Panc1 (cell line): ENCODE measurements around the gene PDE4B. TPM values are rescaled to one million over a fixed set of nuclear protein-coding genes. Genes with fewer than 3 reads are reported as not detected.

ENCODE experiments used
- ATAC-seq: fragments of 200-7000 bp; cut with Tn5 transposase; 2 replicates; pipeline ENCODE4 v1.9.1; 2020; ENCODE audit warnings: mild to moderate bottlenecking, moderate library complexity
- BruUV-seq: library from RNA; stranded (reverse); fragments of 400-500 nt; replicated peaks from 2 replicates; lab custom pipeline; 2021; lab: Mats Ljungman, UMichigan
- CTCF ChIA-PET: fragments of 300-600 bp; sonication (Branson Sonifier 250); formaldehyde crosslinking; loops from one replicate; lab custom pipeline; 2022; ENCODE audit warnings: antibody characterized with exemption; lab: Charles Lee
- POLR2A ChIA-PET: fragments of 300-600 bp; sonication (Branson Sonifier 250); formaldehyde crosslinking; loops from one replicate; lab custom pipeline; 2022; ENCODE audit warnings: antibody characterized with exemption; lab: Charles Lee
- DNase-seq: peaks from one replicate; pipeline ENCODE4 v3.0.0-alpha.2; 2010; ENCODE audit warnings: low read depth, low spot score
- H3K27ac ChIP-seq: 2 replicates; pipeline ENCODE4 v1.5.1; 2011; ENCODE audit warnings: mild to moderate bottlenecking, low read length, inconsistent platforms
- H3K27me3 ChIP-seq: fragments of 200-500 bp; sonication (Bioruptor generic); 2 replicates; pipeline ENCODE4 v1.6.0; 2014; ENCODE audit warnings: low read length, inconsistent platforms; ENCODE audit not compliant: control insufficient read depth, insufficient read depth
- H3K36me3 ChIP-seq: fragments of 200-500 bp; sonication (Bioruptor generic); 2 replicates; pipeline ENCODE4 v1.5.1; 2014; ENCODE audit warnings: inconsistent platforms, mild to moderate bottlenecking, low read length, moderate library complexity; ENCODE audit not compliant: control insufficient read depth, insufficient read depth
- H3K4me1 ChIP-seq: 2 replicates; pipeline ENCODE4 v1.5.1; 2011; ENCODE audit warnings: inconsistent platforms, mild to moderate bottlenecking, low read length, moderate library complexity; ENCODE audit not compliant: control insufficient read depth, insufficient read depth
- H3K4me3 ChIP-seq, 2 experiments: 2 replicates each; pipeline ENCODE4 v1.5.1; 2011 to 2012; ENCODE audit warnings: low read depth in 2 of 2, low read length in 2 of 2, mild to moderate bottlenecking in 2 of 2, inconsistent platforms in 1 of 2, moderate library complexity in 1 of 2
- H3K9me3 ChIP-seq: fragments of 200-500 bp; sonication (Bioruptor generic); 2 replicates; pipeline ENCODE4 v1.5.1; 2014; ENCODE audit warnings: low read depth, mild to moderate bottlenecking, inconsistent platforms, low read length, moderate library complexity; ENCODE audit not compliant: control insufficient read depth, insufficient read depth
- POLR2AphosphoS5 ChIP-seq: IDR thresholded peaks from 2 replicates; pipeline ENCODE4 v1.6.1; 2012; ENCODE audit warnings: mild to moderate bottlenecking, low read depth, low read length, moderate library complexity
- SIN3A ChIP-seq: IDR thresholded peaks from 2 replicates; pipeline ENCODE4 v1.6.1; 2012; ENCODE audit warnings: low read depth, mild to moderate bottlenecking, low read length, moderate library complexity, borderline replicate concordance; ENCODE audit not compliant: insufficient read depth
- TCF7L2 ChIP-seq: IDR thresholded peaks from 2 replicates; pipeline ENCODE4 v1.6.1; 2011; ENCODE audit warnings: mild to moderate bottlenecking, low read depth, low read length, inconsistent platforms
- in situ Hi-C: cut with HindIII; loops from 2 replicates; pipeline ENCODE4 v1.10.0; 2016; ENCODE audit warnings: low sequenced_read_pairs, low pct_unique_long_range_greater_than_20kb
- intact Hi-C: fragments of 100-400 bp; cut with micrococcal nuclease; formaldehyde crosslinking; loops from one replicate; pipeline ENCODE4 v1.10.0; 2022; ENCODE audit not compliant: unreplicated experiment
- total RNA-seq: library from RNA; stranded (reverse); gene quantifications from one replicate; pipeline ENCODE4 v1.2.1, GENCODE V29; 2021; ENCODE audit not compliant: unreplicated experiment
- TF ChIP-seq, protein P1 (sequence below), 2 experiments: IDR thresholded peaks; 2 replicates each; pipeline ENCODE4 v1.6.1; 2011 to 2012; ENCODE audit warnings: low read depth in 2 of 2, control low read depth in 1 of 2, low read length in 1 of 2, mild to moderate bottlenecking in 1 of 2, moderate library complexity in 1 of 2; ENCODE audit not compliant: insufficient read depth in 1 of 2
- TF ChIP-seq, protein P2 (sequence below): fragments of 450-650 bp; IDR thresholded peaks from 2 replicates; pipeline ENCODE4 v1.5.1; 2017; ENCODE audit warnings: mild to moderate bottlenecking

The PDE4B gene
- total RNA-seq, 1 experiment from 2014 or later: 0.26 TPM

DNA sequence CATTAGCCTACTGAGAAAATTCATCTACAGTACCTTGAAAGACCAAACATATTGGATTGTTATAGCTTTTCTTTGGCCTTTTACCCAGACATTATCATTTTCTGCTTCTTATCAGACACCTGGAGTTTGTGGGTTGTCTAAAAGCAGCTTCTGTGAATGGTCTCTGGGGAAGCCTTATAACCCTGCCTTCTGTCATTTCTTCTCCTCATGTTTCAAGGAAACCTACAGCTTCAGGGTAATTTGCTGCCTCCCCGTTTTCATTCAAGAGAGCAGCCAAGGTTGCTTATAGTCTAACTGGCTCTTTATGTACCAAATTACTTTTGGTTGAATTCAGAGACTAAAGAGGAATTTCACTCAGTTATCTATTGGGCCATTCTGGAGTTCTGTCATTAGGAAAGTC, 453.0 kb downstream of the PDE4B start:
- no peak for ATAC-seq
- Histone ChIP-seq H3K27me3 (peaks cover 2% of the 10 kb centered on the region), H3K4me1 (no peaks in the 10 kb centered on the region), H3K4me3 (no peak overlapping the region), H3K27ac (no peak overlapping the region), H3K36me3 (no peaks in the 10 kb centered on the region), H3K9me3 (no peaks in the 10 kb centered on the region)
- DNase-seq: no peak
- BruUV-seq: no TSS peak
- ChIA-PET POLR2A (no interaction called here), CTCF (no interaction called here)
- in situ Hi-C loops: no loop called here
- intact Hi-C loops: no loop called here
- TF ChIP-seq POLR2AphosphoS5 (no peak), TCF7L2 (no peak), SIN3A (no peak)
- TF ChIP-seq, protein P1, sequence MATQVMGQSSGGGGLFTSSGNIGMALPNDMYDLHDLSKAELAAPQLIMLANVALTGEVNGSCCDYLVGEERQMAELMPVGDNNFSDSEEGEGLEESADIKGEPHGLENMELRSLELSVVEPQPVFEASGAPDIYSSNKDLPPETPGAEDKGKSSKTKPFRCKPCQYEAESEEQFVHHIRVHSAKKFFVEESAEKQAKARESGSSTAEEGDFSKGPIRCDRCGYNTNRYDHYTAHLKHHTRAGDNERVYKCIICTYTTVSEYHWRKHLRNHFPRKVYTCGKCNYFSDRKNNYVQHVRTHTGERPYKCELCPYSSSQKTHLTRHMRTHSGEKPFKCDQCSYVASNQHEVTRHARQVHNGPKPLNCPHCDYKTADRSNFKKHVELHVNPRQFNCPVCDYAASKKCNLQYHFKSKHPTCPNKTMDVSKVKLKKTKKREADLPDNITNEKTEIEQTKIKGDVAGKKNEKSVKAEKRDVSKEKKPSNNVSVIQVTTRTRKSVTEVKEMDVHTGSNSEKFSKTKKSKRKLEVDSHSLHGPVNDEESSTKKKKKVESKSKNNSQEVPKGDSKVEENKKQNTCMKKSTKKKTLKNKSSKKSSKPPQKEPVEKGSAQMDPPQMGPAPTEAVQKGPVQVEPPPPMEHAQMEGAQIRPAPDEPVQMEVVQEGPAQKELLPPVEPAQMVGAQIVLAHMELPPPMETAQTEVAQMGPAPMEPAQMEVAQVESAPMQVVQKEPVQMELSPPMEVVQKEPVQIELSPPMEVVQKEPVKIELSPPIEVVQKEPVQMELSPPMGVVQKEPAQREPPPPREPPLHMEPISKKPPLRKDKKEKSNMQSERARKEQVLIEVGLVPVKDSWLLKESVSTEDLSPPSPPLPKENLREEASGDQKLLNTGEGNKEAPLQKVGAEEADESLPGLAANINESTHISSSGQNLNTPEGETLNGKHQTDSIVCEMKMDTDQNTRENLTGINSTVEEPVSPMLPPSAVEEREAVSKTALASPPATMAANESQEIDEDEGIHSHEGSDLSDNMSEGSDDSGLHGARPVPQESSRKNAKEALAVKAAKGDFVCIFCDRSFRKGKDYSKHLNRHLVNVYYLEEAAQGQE (IDR thresholded peaks at IDR 0.05; ENCODE audit: insufficient read depth in 1 of 2, low read depth in 2 of 2, low read length in 1 of 2): no peak
- TF ChIP-seq, protein P2, sequence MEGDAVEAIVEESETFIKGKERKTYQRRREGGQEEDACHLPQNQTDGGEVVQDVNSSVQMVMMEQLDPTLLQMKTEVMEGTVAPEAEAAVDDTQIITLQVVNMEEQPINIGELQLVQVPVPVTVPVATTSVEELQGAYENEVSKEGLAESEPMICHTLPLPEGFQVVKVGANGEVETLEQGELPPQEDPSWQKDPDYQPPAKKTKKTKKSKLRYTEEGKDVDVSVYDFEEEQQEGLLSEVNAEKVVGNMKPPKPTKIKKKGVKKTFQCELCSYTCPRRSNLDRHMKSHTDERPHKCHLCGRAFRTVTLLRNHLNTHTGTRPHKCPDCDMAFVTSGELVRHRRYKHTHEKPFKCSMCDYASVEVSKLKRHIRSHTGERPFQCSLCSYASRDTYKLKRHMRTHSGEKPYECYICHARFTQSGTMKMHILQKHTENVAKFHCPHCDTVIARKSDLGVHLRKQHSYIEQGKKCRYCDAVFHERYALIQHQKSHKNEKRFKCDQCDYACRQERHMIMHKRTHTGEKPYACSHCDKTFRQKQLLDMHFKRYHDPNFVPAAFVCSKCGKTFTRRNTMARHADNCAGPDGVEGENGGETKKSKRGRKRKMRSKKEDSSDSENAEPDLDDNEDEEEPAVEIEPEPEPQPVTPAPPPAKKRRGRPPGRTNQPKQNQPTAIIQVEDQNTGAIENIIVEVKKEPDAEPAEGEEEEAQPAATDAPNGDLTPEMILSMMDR: no peak

DNA sequence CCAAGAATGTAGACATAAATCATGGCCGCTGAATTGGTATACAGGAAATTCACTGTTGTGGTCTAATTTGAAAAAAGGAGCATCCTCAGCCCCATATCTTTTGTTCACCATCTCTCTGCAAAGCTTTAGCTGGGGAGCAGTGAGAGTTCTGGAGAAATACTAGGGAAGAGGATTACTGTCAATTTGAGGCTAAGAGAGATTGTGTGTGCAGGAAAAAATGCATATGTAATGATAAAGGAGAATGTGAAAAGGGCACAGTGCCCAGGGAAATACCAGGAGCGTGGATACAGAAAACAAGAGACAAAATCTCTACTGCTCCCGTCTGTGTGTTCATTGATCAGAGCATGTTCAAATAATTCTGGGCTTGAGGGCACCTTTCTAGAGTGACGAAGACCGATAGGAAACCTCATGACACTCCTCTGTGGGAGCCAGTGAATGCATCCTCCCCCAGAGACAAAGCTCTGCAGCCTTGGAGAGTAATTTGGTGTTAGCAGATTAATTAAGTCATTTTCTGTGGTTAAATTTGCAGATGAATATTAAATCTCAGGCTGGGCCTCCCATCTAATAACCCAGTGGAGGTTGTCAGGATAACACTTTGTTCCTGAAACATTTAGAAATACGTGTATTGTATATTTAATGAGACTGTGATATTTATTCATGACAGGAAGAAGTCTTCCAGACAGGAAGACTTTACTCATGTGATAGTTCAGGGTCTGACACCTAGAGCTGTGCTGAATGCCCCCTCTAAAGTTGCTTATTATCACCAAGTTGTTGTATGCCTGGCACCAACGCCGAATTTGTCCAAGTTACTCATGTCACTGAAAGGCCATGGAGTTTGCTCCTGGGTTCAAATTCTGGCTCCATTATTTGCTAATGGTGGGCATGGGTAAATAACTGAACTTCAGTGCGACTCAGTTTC, 453.9 kb downstream of the PDE4B start:
- intact Hi-C loops: no loop called here
- H3K4me1 ChIP-seq: no peaks in the 10 kb centered on the region
- H3K36me3 ChIP-seq: no peaks in the 10 kb centered on the region

More for the DNA sequence above, 453.9 kb downstream of the PDE4B start:
- ChIA-PET CTCF (no interaction called here), POLR2A (no interaction called here)
- no peaks in the 10 kb centered on the region for H3K9me3 ChIP-seq
- DNase-seq (no peak), ATAC-seq (no peak)
- TF ChIP-seq SIN3A (no peak), POLR2AphosphoS5 (no peak), TCF7L2 (no peak)
- TF ChIP-seq, protein P1 (IDR thresholded peaks at IDR 0.05; ENCODE audit: insufficient read depth in 1 of 2, low read depth in 2 of 2, low read length in 1 of 2): no peak
- TF ChIP-seq, protein P2: no peak
- H3K27me3 ChIP-seq: peaks cover 2% of the 10 kb centered on the region
- BruUV-seq: no TSS peak
- in situ Hi-C loops: no loop called here
- H3K4me3 ChIP-seq: no peak overlapping the region
- no peak overlapping the region for H3K27ac ChIP-seq
